Duodenal mucosa (tissue), 2 donors: ENCODE measurements around the gene KLHDC7B.

Source experiments
- H3K27ac ChIP-seq: one replicate; pipeline ENCODE4 v1.7.0; 2013; ENCODE audit warnings: low read depth, low read length
- H3K27me3 ChIP-seq, 2 donors: one replicate each; pipeline ENCODE4 v1.7.0; 2013; ENCODE audit warnings: low read length in 2 of 2, control low read depth in 1 of 2; ENCODE audit not compliant: insufficient read depth in 2 of 2, control insufficient read depth in 1 of 2
- H3K36me3 ChIP-seq, 2 donors: one replicate each; pipeline ENCODE4 v1.7.0; 2013; ENCODE audit warnings: low read length in 2 of 2, control low read depth in 1 of 2; ENCODE audit not compliant: insufficient read depth in 2 of 2, control insufficient read depth in 1 of 2
- H3K4me1 ChIP-seq, 2 donors: one replicate each; pipeline ENCODE4 v1.7.0; 2013; ENCODE audit warnings: low read length in 2 of 2, control low read depth in 1 of 2; ENCODE audit not compliant: insufficient read depth in 2 of 2, control insufficient read depth in 1 of 2
- H3K4me3 ChIP-seq, 2 donors: one replicate each; pipeline ENCODE4 v1.7.0; 2013; ENCODE audit warnings: low read length in 2 of 2, low read depth in 1 of 2
- H3K9ac ChIP-seq, 2 donors: one replicate each; pipeline ENCODE4 v1.7.0; 2013; ENCODE audit warnings: low read length in 2 of 2, low read depth in 1 of 2
- H3K9me3 ChIP-seq, 2 donors: one replicate each; pipeline ENCODE4 v1.7.0; 2013; ENCODE audit warnings: low read length in 2 of 2, control low read depth in 1 of 2; ENCODE audit not compliant: control insufficient read depth in 1 of 2

KLHDC7B gene

DNA sequence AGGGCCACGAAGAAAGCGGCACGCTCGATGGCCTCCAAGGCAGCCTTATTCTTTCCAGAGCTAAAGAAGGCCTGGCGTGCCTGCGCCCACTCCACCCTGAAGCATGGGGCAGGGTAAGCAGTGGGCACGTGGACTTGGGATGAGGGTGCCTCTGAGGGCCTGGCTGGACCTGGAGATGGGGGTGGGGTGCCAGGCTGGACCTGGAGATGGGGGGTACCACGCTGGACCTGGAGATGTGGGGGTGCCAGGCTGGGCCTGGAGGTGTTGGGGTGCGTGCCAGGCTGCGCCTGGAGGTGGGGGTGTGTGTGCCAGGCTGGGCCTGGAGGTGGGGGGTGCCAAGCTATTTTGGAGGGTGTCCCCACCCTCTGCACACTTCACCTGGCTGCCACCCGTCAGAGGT is 27.3 kb downstream of the KLHDC7B start:
- no peak overlapping the region for H3K9ac ChIP-seq
- H3K36me3 ChIP-seq = peaks cover 5 to 34% of the 10 kb centered on the region in 2 donors
- no peaks in the 10 kb centered on the region for H3K9me3 ChIP-seq
- no peak overlapping the region for H3K27ac ChIP-seq
- no peaks in the 10 kb centered on the region for H3K27me3 ChIP-seq
- no peak overlapping the region for H3K4me3 ChIP-seq
- H3K4me1 ChIP-seq = peaks cover 11 to 12% of the 10 kb centered on the region in 2 donors

DNA sequence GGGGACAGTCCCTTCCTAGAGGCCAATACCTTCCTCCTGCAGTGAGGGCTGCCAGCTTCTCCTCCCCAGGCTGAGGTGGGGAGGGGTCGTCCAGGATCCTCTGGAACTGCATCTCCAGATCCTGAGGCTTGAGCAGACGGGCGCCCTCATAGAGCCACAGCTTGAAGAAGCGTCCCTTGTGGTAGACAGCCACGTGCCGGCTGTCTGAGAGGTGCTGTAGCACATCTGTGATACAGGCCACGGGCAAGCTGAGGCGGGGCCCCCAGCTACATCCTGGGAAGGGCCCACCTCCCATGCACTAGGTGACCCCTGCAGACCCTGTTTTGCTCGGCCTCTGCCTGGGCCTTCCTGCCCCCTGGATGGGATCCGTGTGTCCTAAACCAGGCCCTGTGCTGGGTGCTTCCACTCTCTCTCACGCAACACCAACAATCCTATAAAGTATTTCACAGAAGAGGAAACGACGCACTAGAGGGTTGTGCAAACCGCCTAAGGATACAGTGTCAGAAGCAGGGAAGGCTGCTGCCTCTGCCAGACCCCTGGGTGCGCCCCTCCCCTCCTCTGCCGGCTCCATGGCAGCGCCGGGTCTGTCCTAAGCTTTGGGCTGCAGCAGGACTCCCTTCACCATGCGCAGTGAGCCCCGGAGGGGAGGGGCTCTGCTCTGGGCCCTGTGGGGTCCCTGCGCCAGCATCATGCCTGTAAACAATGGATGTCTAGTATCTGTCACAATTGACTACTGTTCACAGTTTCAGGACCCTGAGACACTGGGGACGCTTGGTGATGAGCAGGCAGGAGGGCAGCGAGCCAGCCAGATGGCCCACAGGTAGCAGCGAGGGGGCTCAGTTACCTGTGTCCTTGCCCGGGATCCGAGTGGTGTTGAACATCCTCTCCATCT is 28.0 kb downstream of the KLHDC7B start:
- Histone ChIP-seq H3K36me3 (peaks cover 5 to 35% of the 10 kb centered on the region in 2 donors), H3K4me1 (peaks cover 12 to 15% of the 10 kb centered on the region in 2 donors), H3K9me3 (no peaks in the 10 kb centered on the region), H3K4me3 (no peak overlapping the region), H3K27me3 (no peaks in the 10 kb centered on the region), H3K9ac (no peak overlapping the region), H3K27ac (no peak overlapping the region)

DNA sequence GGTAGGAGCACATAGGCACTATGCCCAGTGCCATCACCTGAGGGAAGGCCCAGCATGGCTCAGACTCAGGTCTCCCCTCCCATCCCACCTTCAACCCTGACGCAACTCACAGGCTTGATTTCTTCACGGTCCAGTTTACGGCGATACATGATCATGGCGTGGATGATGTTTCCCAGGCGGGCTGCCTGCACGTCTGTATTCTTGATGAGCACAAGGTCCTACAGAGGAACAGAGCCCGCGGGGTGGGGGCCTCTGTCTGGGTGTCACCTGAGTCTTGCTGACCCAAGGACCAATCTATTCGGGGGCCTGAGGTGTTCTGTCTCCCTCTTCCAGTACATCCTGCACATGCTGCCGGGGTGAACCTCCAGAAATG is 28.7 kb downstream of the KLHDC7B start:
- no peak overlapping the region for H3K4me3 ChIP-seq
- H3K4me1 ChIP-seq = peaks cover 10 to 15% of the 10 kb centered on the region in 2 donors
- no peak overlapping the region for H3K9ac ChIP-seq
- H3K27me3 ChIP-seq = no peaks in the 10 kb centered on the region
- H3K36me3 ChIP-seq = peaks cover 5 to 37% of the 10 kb centered on the region in 2 donors
- H3K9me3 ChIP-seq = no peaks in the 10 kb centered on the region
- H3K27ac ChIP-seq = no peak overlapping the region

DNA sequence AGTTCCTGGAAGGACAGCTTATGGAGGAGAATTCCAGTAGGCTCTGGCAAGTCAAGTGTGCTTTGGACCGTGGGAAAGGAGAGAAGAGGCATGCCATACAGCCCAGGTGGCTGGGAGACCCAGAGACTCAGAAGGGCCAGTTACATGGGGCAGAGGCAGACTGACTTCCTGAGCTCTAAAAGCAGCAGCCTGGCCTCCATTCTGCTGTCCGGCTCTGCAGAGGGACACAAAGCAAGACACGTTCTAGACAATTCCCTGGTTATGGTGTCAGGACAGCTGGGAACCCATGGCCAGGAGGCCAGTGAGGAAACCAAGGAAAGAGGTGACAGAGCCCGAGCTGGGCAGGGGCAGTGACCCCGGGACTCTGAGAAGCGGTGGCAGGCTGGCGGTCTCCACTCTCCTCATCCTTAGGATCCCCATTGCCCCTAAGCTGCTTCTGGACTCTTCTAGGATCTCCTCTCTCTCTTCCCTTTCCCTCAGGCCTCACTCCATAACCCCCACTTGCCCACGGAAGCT is 29.8 kb downstream of the KLHDC7B start:
- Histone ChIP-seq H3K27ac (no peak overlapping the region), H3K27me3 (no peaks in the 10 kb centered on the region), H3K36me3 (peaks cover 5 to 37% of the 10 kb centered on the region in 2 donors), H3K4me1 (peaks cover 8 to 16% of the 10 kb centered on the region in 2 donors), H3K4me3 (no peak overlapping the region), H3K9me3 (no peaks in the 10 kb centered on the region), H3K9ac (no peak overlapping the region)

DNA sequence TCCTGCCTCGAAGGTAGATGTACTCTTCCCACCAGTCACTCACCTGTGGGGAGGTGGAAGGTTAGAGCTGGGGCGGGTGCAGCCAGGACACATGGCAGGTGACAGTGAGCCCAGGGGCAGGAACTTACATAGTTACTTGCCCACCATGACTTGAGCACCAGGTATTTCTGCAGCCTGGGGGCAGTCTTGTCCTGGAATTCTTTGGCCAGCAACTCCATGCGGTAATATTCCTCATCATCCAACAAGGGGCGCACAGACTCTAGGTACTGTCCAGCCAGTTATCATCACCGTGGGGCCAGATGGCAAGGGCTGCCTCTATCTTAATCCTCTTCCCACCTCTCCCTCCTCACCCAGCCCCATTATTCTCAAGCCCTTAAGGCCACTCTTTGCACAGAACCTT is 30.4 kb downstream of the KLHDC7B start:
- peaks cover 9 to 17% of the 10 kb centered on the region in 2 donors for H3K4me1 ChIP-seq
- H3K27ac ChIP-seq = no peak overlapping the region
- no peak overlapping the region for H3K9ac ChIP-seq
- H3K36me3 ChIP-seq = peaks cover 2 to 33% of the 10 kb centered on the region in 2 donors
- H3K9me3 ChIP-seq = no peaks in the 10 kb centered on the region
- H3K4me3 ChIP-seq = no peak overlapping the region
- H3K27me3 ChIP-seq = no peaks in the 10 kb centered on the region

DNA sequence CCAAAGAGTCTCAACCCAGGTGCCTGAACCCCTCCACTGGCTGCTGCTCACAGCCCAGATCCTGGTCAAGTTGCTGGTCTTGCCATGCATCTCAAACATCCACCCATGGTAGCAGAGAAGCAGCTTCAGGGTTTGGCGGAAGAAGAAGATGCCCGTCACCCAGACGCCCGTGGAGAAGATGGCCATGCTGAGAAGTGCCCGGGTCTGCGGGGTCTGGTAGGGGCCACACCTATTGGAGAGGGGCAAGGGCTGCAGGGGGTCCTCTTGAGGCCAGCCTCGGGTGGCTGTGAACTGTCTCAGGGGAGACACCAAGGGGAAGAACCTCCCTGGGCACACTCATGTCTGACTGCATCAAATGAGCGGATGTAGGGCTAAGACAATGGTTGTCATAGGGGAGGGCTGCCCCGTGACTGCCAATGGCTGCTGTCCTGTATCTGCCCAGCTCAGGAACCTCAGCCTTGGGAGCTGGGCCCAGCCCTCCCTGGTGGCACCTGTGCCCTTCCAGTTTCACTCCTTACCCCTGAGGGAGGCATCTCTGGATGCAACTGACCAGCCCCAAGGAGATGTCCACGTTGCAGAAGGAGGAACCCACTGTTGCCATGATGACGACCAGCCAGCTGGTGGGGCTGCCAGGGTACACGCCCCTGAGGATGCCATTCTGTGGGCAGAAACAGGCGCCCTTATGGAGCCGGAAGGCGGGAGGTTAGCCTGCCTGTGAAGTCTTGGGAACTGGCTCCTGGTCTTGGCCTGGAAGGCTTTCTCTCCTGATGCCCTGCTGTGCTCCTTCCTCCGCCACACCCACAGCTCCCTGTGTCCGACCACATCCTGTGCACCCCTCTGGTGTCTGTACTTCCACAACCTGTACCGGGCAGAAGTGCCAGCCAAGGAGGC is 31.4 kb downstream of the KLHDC7B start:
- Histone ChIP-seq H3K4me3 (no peak overlapping the region), H3K27ac (no peak overlapping the region), H3K4me1 (peaks cover 17 to 23% of the 10 kb centered on the region in 2 donors), H3K36me3 (peaks cover 0 to 30% of the 10 kb centered on the region in 2 donors), H3K9ac (no peak overlapping the region), H3K9me3 (no peaks in the 10 kb centered on the region), H3K27me3 (no peaks in the 10 kb centered on the region)

DNA sequence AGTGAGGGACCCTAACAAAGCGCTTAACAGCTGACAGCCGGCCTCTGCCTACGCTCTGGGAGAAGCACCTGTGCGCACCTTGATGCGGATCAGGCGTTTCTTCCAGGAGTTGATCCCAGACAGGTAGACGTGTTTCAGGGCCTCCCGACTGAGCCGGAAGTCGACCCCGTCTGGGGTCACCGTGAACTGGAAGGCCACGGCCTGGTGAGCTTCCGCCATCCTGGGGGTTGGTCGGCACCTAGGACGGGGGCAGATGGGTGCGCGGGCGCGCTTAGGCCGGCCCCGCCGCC is 31.9 kb downstream of the KLHDC7B start:
- H3K4me3 ChIP-seq = no peak overlapping the region
- H3K4me1 ChIP-seq = peaks cover 17 to 24% of the 10 kb centered on the region in 2 donors
- H3K27ac ChIP-seq = no peak overlapping the region
- H3K36me3 ChIP-seq = peaks cover 0 to 29% of the 10 kb centered on the region in 2 donors
- H3K27me3 ChIP-seq = no peaks in the 10 kb centered on the region
- no peak overlapping the region for H3K9ac ChIP-seq
- no peaks in the 10 kb centered on the region for H3K9me3 ChIP-seq

DNA sequence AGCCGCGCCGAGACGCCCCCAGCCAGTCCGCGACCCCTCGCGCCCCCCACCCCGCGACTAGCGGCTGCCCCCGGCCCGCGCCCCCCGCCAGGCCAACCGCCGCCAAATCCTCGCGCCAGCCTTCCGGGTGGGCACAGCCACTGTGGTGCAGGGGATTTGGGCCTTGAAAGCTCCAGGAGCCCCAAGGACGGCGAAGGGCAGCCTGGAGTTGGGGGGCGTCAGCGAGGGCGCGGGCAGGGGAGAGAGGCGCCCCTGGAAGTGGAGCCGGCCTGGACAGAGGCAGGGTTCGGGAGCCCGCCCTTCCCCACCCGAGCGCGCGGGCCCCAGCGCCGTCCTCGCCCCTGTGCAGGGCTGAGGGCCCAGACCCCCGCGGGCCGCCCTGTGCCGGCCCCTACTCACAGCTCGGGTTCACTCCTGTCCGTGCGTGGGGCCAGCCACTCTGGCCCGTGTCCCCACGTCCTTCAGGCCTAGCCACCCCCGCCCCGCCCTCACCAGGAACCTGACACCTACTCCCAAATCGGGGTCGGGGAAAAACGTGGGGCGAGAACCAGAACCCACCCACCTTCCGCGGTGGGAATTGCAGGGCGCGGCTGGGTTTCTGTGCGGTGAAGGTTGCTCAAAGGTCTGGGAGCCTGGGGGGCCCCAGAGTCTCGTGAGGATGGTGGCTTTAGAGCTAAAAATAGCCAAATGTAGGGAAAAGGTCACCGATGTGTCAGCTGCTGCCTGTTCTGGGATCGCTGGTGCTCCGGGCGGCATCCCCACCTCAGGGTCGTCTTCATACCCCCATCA is 32.5 kb downstream of the KLHDC7B start, which contains the start of gene CPT1B:
TSS of gene CPT1B (minus strand) at position 441 of the 789 bp plus-strand sequence. CDS start 512 bp downstream, outside the sequence.
- no peaks in the 10 kb centered on the region for H3K27me3 ChIP-seq
- peaks cover 0 to 28% of the 10 kb centered on the region in 2 donors for H3K36me3 ChIP-seq
- H3K9me3 ChIP-seq = no peaks in the 10 kb centered on the region
- H3K4me3 ChIP-seq = no peak within 1 kb of the TSS
- H3K4me1 ChIP-seq = peaks cover 17 to 24% of the 10 kb centered on the region in 2 donors
- H3K27ac ChIP-seq = no peak within 1 kb of the TSS
- no peak within 1 kb of the TSS for H3K9ac ChIP-seq

DNA sequence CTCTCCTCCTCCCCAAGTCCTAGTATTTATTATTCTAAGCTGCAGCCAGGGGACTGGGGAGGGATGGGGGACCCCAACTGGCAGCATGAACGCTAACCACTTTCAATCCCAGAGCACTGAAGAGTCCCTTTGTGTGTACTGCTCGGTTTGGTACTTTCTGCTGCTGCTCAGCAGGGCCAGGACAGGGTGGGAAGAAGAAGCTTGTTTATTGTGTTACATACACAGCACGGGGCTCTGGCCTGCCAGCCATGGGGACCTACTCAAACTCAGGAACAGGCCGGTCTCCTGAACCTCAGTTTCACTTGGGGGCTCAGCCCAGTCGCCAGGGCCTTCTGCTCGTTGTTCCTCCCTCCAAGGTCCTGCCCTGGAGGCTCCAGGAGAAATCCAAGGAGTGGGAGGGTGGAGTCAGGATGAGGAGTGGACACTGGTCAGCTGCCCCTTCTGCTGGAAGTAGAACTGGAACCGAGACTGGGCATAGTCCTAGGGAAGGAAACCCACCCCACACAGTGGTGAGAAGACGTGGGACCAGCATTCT is 33.1 kb downstream of the KLHDC7B start:
- no peak overlapping the region for H3K9ac ChIP-seq
- peaks cover 23 to 30% of the 10 kb centered on the region in 2 donors for H3K4me1 ChIP-seq
- no peak overlapping the region for H3K4me3 ChIP-seq
- H3K36me3 ChIP-seq = peaks cover 0 to 22% of the 10 kb centered on the region in 2 donors
- no peaks in the 10 kb centered on the region for H3K27me3 ChIP-seq
- H3K27ac ChIP-seq = no peak overlapping the region
- no peaks in the 10 kb centered on the region for H3K9me3 ChIP-seq
